NCI-H2196 (cell line): ENCODE measurements around the gene EXOC6B.

Source experiments
- DNase-seq: peaks from one replicate; lab custom pipeline; 2025; ENCODE audit not compliant: unreplicated experiment; lab: John Stamatoyannopoulos, UW

The EXOC6B gene

GRCh38 chr2:72183016-72183415 is 642.8 kb downstream of the EXOC6B start:
- DNase-seq: no peak

GRCh38 chr2:72182547-72182946 is 643.3 kb downstream of the EXOC6B start:
- no peak for DNase-seq

- DNase-seq: no peak
Measured at GRCh38 chr2:72181616-72182015, 644.2 kb downstream of the EXOC6B start.

DNA sequence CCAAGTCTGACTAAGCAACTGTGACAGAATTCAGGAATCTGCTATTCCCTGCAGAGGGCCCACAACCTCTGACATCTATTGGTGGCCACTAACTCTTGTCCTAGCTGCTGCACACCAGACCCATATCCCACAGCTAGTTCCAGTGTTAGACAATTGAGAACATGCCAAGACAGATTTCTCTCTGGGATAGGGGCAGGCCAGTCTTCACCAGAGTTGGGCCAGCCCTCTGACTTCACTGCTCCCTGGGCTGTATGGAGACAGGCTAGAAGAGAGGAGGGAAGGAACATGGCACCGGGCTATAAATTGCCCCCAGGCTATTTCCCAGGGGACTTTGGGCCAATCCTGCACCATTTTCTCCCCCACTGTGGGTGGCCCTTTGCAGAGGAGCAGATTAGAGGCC is 645.5 kb downstream of the EXOC6B start:
- no peak for DNase-seq

DNA sequence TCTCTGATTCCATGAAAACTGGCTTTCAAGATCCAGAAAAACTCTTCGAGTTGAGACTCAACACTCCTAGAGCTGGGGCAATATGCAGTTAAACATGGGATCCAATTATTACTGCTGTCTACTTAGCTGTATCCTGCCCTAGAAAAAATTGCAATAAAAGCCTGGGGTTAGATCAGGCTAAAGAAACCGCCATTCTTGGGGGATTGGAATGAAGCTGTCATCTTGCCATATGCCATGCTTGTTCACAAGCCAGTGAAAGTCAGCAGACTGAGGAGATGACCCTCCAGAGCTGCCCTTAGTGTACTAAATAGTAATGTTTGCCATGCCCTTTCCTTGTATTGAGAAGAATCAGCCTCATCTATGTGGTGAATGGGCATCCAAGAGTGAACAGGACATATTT is 647.3 kb downstream of the EXOC6B start:
- no peak for DNase-seq

DNA sequence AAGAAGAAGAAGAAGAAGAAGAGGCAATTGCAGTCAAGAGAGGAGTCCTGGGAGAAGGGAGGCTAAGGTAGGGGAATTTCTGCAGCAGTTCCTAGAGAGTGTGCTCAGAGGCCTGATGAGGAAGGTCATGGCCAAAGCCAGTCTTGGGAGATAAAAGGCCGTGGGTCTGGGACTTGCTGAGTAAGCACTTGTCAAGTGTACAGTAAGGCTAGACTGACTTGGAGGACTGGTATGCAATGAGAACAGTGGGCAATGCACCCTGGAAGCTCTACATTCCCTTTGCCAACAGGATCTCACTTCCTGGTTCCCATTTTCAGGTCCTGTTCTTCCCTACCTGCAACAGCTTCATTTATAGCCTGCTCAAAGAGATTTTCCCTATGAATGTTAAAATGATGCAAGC is 649.6 kb downstream of the EXOC6B start:
- no peak for DNase-seq

GRCh38 chr2:72175636-72176035 is 650.2 kb downstream of the EXOC6B start:
- DNase-seq: no peak

GRCh38 chr2:72173640-72174321 is 652.1 kb downstream of the EXOC6B start:
- DNase-seq: no peak

DNA sequence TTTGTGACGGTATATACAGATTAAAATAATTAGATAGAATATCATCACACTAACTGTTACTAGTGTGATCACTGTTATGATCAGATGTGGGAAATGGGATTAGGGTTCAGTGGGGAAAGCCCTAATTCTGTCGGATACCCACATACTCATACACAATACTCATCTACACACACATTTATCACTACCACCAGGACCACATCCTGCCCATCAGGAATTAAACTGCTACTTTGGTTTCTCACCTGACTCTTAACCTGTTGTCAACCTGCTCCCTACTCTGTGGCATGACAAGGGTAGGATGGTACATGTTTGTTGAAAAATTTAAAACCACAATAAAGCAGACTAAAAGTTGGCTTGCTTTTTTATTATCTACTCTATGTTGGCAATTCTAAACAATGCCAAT is 653.4 kb downstream of the EXOC6B start:
- no peak for DNase-seq

DNA sequence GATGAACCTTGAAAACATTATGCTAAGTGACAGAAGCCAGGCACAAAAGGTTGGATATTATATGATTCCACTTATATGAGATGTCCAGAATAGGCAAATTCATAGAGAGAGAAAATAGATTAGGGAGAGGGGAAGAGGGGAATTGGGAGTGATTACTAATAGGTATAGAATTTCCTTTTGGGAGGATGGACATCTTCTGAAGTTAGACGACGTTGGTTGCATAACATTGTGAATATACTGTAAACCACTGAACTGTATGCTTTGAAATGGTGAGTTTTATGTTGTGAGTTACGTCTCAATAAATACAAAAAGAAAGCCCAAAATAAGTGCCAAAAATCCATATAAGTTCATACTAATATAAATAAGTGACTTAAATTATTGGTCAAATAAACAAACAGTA is 659.6 kb downstream of the EXOC6B start:
- no peak for DNase-seq

DNA sequence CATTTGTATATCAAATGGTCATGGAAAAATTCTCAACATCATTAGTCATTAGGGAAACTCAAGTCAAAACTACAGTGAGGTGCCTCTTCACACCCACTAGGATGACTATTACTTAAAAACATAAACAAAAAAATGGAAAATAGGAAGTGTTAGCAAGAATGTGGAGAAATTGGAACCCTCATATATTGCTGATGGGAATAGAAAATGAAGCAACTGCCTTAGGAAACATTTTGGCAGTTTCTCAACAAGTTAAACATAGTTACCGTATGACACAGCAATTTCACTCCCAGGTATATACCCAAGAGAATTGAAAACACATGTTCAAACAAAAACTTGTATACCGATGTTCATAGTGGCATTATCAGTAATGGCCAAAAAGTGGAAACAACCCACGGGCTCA is 660.0 kb downstream of the EXOC6B start:
- DNase-seq: no peak

DNA sequence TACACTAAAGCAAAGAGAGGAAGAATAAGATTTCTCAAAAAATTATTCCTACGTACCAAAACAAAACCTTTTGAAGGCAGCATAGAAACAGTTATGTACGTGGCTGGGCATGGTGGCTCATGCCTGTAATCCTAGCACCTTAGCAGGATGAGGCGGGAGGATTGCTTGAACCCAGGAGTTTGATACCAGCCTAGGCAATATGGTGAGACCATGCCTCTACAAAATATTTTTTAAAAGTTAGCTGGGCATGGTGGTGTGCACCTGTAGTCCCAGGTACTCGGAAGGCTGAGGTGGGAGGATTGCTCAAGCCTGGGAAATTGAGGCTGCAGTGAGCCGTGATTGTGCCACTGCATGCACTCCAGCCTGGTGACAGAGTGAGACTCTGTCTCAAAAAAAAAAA is 663.3 kb downstream of the EXOC6B start:
- no peak for DNase-seq

DNA sequence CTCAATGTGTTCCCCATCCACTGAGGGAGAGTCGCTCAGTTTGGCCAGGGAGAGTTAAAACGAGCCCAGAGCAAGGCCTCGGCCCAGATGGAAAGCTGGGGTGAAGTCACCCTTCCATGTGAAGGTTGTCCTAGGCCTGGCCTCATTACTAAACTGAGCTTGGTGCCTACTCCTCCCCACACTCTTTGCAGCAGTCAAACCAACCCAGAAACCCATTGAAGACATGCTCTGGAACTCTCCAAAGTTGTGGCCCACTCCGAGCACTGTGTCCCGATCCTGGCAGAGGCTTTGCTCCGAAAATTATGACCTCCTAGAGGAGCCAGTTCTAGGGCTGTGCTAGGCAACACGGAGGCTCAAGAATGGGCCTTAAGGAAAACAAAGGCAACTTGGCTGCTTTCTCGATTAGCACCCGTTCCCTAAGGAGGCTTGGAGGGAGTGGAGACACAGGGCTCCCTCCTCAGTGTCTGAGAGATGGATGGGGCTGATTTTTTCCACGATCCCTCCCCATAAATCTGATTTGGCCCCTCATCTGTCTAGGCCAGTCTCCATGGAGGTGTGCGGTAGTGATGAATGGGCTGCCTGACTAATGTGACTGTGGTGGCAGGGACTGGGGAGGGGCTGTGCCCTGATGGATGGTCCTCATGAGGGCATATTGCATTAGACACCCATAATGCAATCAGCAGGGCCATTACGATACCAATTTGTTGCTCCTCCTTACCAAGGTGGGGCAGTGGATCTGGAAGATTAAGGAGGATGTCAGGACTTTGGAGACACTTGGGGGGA is 666.4 kb downstream of the EXOC6B start:
- no peak for DNase-seq

- DNase-seq: no peak
Measured at GRCh38 chr2:72157871-72158771, 667.7 kb downstream of the EXOC6B start.

DNA sequence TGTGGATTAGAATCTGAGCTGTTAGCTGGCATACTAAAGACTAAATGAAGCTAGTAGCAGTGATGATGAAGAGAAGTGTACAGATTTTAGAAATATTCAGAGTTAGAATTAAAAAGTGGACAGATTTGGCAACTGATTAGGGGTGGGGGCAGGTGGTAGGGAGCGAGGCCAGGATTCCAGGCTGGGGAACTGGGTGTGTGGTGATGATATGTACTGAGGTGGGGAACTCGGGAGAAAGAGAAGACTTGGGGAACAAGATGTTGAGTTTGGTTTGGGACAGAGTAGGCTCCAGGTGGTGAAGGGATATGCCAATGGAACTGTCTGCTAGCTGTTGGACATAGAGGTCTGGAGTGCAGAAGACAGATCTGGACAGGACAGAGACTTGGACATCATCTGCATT is 669.0 kb downstream of the EXOC6B start:
- DNase-seq: no peak

- DNase-seq: no peak
Measured at GRCh38 chr2:72155737-72156136, 670.1 kb downstream of the EXOC6B start.

DNA sequence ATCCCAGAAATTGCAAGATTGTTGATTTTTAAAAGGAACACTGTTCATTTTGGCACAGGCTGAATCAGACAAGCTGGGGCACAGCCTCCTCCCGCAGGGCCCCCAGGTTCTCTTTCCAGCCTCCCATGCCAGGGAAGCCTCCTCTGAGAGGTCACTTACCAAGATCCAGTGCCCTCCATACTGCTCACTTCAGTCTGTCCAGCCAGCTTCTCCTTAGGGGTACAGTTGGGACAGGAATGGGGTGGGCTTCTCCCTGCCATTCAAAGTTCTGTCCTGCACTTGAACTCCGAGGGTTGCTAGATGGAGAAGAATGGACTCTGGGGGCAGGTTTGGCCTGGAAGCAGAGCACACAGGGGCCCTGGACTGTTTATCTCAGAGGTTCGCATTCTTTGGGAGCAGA is 670.7 kb downstream of the EXOC6B start:
- DNase-seq: no peak

GRCh38 chr2:72154386-72154975 is 671.4 kb downstream of the EXOC6B start:
- no peak for DNase-seq

DNA sequence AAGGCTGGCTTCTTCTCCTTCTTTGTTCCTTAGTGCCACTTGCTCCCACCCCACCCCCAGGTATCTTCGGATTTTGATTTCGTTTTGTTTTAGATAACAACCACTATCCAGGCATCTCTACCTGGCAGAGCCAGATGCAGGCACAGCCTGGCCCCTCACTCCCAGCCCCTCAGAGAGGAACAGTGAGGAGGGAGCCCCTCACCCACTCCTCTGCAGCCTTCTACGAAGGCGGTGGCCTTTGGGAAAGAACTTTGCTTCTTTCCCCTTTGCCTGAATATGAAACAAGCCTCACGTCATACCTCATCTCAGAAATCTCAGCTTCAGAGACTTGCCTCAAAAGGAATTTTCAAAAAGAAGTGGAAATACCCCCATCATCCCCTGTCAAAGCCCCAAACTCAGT is 671.9 kb downstream of the EXOC6B start:
- DNase-seq: no peak

DNA sequence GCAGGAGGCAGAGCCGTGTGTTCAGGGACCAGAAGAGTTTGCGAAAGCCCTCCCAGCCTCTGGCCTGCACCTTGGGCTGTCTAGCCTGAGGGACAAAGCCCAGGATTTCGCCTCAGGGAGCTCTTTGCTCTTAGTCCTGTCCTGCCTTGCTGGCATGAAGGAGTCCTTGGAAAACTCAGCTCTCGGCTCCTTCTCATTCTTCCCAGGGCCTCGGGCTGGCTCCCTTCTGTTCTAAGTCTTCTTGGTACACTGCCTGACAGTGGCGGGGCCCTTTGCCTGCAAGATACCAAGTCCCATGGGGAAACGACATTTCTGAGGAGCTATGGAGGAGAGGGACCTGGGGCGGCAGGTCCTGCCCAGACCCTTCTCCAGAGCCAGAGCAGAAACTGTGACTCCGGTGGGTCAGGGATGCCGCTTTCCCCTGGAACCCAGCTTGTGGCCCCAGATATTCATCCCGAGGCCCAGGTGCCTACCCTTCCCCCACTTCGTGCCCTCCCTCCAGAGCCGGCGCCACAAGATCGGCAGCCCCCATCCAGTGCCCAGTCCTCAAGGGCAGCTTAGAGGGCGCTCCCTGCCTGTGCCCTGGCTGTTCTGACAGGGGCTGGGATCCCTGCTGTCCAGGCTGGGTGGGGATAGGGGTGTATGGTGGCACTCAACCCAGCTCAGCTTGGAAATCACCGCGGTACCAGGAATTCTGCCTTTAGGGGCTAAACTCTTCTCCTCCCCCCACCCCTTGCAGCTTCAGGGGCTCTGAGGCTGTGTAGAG is 672.6 kb downstream of the EXOC6B start:
- no peak for DNase-seq
